ENCODE data around the gene DOCK3.

Gene DOCK3

GRCh38 chr3:51403675-51404074 lies 728.9 kb downstream of the DOCK3 start (continued):
- TF ChIP-seq CSRNP3 (CRISPR knock-in tag; IDR thresholded peaks at IDR 0.05) (no peak), CREB5 (CRISPR knock-in tag; IDR thresholded peaks at IDR 0.05; ENCODE audit: low read depth) (no peak), PPARA (CRISPR knock-in tag; IDR thresholded peaks at IDR 0.05; ENCODE audit: borderline replicate concordance) (no peak), ZNF8 (CRISPR knock-in tag; IDR thresholded peaks at IDR 0.05) (no peak), ZNF70 (CRISPR knock-in tag; IDR thresholded peaks at IDR 0.05) (no peak), CSDC2 (CRISPR knock-in tag; IDR thresholded peaks at IDR 0.05) (no peak), ARNTL (CRISPR knock-in tag; IDR thresholded peaks at IDR 0.05; ENCODE audit: borderline replicate concordance, low read depth) (no peak), BACH2 (CRISPR knock-in tag; IDR thresholded peaks at IDR 0.05; ENCODE audit: borderline replicate concordance) (no peak), TCF4 (CRISPR knock-in tag; IDR thresholded peaks at IDR 0.05; ENCODE audit: borderline replicate concordance) (no peak), ZFP30 (CRISPR knock-in tag; IDR thresholded peaks at IDR 0.05) (no peak)

GRCh38 chr3:51408021-51408420 lies 733.3 kb downstream of the DOCK3 start:
- TF ChIP-seq POU6F1 (CRISPR knock-in tag; IDR thresholded peaks at IDR 0.05; ENCODE audit: borderline replicate concordance, low read depth) (no peak), ZFP30 (CRISPR knock-in tag; IDR thresholded peaks at IDR 0.05) (no peak), GLIS3 (CRISPR knock-in tag; IDR thresholded peaks at IDR 0.05) (no peak), ZFP3 (CRISPR knock-in tag; IDR thresholded peaks at IDR 0.05) (no peak), ZNF565 (CRISPR knock-in tag; conservative IDR thresholded peaks at IDR 0.05; ENCODE audit: low read depth) (no peak), TSHZ2 (CRISPR knock-in tag; IDR thresholded peaks at IDR 0.05) (no peak), ESRRG (CRISPR knock-in tag; IDR thresholded peaks at IDR 0.05) (no peak), ISL1 (CRISPR knock-in tag; IDR thresholded peaks at IDR 0.05) (no peak), PPARA (CRISPR knock-in tag; IDR thresholded peaks at IDR 0.05; ENCODE audit: borderline replicate concordance) (no peak), CREB5 (CRISPR knock-in tag; IDR thresholded peaks at IDR 0.05; ENCODE audit: low read depth) (no peak), TOX (CRISPR knock-in tag; IDR thresholded peaks at IDR 0.05; ENCODE audit: borderline replicate concordance) (no peak), ZNF70 (CRISPR knock-in tag; IDR thresholded peaks at IDR 0.05) (no peak), ZC3H10 (CRISPR knock-in tag; IDR thresholded peaks at IDR 0.05) (no peak)
- ATAC-seq, result no peak

GRCh38 chr3:51408813-51409212 lies 734.1 kb downstream of the DOCK3 start:
- no peak for ATAC-seq
- no peak for TF ChIP-seq CSDC2 (CRISPR knock-in tag; IDR thresholded peaks at IDR 0.05)
- no peak for TF ChIP-seq TCF4 (CRISPR knock-in tag; IDR thresholded peaks at IDR 0.05; ENCODE audit: borderline replicate concordance)
- TF ChIP-seq TSHZ2 (CRISPR knock-in tag; IDR thresholded peaks at IDR 0.05), result no peak
